Thyroid gland (tissue), 4 donors: ENCODE measurements around the gene MRGPRE. TPM values are rescaled to one million over a fixed set of nuclear protein-coding genes. Genes with fewer than 3 reads are reported as not detected.

Source experiments
- DNase-seq, 2 donors: peaks; one replicate each; pipeline ENCODE4 v3.0.0-alpha.2; 2019
- H3K27ac ChIP-seq, 3 donors: fragments of 200-600 bp; sonication (generic); 1 replicate in 2 of 3; 2 replicates in 1 of 3; pipeline ENCODE4 v1.5.1; 2016 to 2019; ENCODE audit warnings: mild to moderate bottlenecking in 1 of 3, moderate library complexity in 1 of 3
- H3K27me3 ChIP-seq: fragments of 200-600 bp; sonication (generic); one replicate; pipeline ENCODE4 v1.5.1; 2019
- H3K36me3 ChIP-seq, 2 donors: fragments of 200-600 bp; sonication (generic); one replicate each; pipeline ENCODE4 v1.5.1; 2016 to 2019
- H3K4me1 ChIP-seq, 2 donors: fragments of 200-600 bp; sonication (generic); one replicate each; pipeline ENCODE4 v1.5.1; 2017 to 2019
- H3K4me3 ChIP-seq, 3 donors: fragments of 200-600 bp; sonication (generic); replicated peaks in 1 of 3; 1 replicate in 2 of 3; 2 replicates in 1 of 3; pipeline ENCODE4 v1.5.1; 2016; ENCODE audit warnings: mild to moderate bottlenecking in 1 of 3
- H3K9me3 ChIP-seq: fragments of 200-600 bp; sonication (generic); one replicate; pipeline ENCODE4 v1.5.1; 2017
- POLR2A ChIP-seq, 2 donors: fragments of 450-650 bp; IDR thresholded peaks; one replicate each; pipeline ENCODE4 v1.6.1; 2017; ENCODE audit warnings: antibody characterized with exemption in 2 of 2, mild to moderate bottlenecking in 2 of 2, moderate library complexity in 1 of 2
- WGBS, 2 donors: methylation state at CpG; one replicate each; pipeline ENCODE4 v1.1.5; 2017; 5-methylcytosine and 5-hydroxymethylcytosine counted together
- intact Hi-C: fragments of 100-400 bp; cut with DNase I; formaldehyde crosslinking; loops from one replicate; pipeline ENCODE4 v1.15.1; 2023
- total RNA-seq, 4 donors: library from RNA; depleted of rRNA; stranded (reverse); fragments of >200 nt; gene quantifications; one replicate each; pipeline ENCODE4 v1.2.3, GENCODE V29; 2016
- TF ChIP-seq, protein P1 (sequence below), 6 experiments: fragments of 200-600 bp in 3 of 6; fragments of 450-650 bp in 3 of 6; sonication (generic) in 3 of 6; IDR thresholded peaks; one replicate each; pipeline ENCODE4 v1.5.1; 2016 to 2019; ENCODE audit warnings: antibody characterized with exemption in 6 of 6, mild to moderate bottlenecking in 2 of 6, inconsistent platforms in 1 of 6, moderate library complexity in 1 of 6

MRGPRE gene
- total RNA-seq, 4 donors from 2014 or later, result 0.39 TPM; not detected in 3

DNA sequence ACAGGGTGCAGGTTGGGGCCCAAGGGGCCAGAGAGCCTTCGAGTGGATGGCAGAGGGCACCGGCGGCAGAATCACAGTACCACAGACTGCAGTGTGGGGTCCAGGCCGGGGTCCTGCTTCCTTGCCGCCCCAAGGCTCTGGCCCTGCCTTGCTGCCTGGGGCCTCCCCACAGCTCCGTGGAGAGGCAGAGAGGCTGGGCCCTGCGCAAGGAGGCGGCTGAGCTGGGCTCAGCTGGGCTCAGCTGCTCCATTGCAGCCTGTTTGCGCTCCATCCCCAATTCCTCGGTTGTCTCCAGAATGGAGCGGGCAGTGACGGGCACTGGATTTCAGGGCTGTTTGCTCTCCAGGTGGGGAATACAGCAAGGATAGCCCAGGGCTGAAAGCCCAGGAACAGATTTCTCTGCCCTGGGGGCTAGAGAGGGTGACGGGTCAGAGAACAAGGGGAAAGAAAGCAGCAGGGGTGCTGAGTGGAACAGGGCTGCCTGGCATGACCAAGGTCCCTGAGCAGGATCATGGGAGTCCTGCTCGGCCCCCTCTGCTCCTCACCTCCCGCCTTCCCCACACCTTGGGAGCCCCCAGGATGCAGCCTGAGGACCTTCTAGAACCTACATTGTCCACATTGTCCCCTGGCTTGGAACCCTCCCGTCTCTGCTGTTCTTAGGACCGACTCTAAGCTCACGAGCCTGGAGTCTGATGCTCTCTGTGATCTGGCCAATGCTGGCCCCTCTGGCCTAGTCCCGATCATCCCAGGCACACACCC, 32.5 kb downstream of the MRGPRE start:
- intact Hi-C loops, result no loop called here

DNA sequence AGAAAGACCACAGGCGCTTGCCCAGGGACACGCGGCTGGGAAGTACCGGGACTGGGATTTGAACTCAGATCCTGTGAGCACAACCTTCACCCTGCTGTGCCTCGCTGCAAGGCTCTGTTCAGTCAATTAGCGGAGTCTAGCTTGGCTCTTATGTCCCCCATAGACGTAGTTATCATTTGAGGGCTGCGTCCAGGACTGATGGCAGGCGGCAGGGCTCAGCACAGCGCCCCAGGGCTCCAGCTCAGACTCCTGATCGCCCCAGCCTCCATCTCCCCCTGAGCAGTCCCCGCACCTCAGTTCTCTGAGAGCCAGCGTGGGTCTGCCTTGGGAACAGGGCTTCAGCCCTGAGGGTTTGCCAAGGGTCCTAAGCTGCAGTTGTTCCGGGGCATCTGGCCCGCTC, 33.4 kb downstream of the MRGPRE start:
- peaks cover 0 to 11% of the 10 kb centered on the region in 2 donors for H3K4me1 ChIP-seq
- no peak for DNase-seq
- intact Hi-C loops, result no loop called here
- no peaks in the 10 kb centered on the region for H3K27me3 ChIP-seq
- no peaks in the 10 kb centered on the region for H3K9me3 ChIP-seq
- no peak overlapping the region for H3K27ac ChIP-seq
- H3K4me3 ChIP-seq, result no peak overlapping the region
- WGBS, 2 donors, result 93 to 94% methylated on average over 3 to 9 of the region's 15 CpGs
- TF ChIP-seq POLR2A (IDR thresholded peaks at IDR 0.05), result no peak
- no peaks in the 10 kb centered on the region for H3K36me3 ChIP-seq

More for the DNA sequence above, 32.5 kb downstream of the MRGPRE start:
- no peak overlapping the region for H3K27ac ChIP-seq
- no peak for DNase-seq
- no peaks in the 10 kb centered on the region for H3K36me3 ChIP-seq
- TF ChIP-seq POLR2A (IDR thresholded peaks at IDR 0.05), result no peak
- TF ChIP-seq, protein P1, sequence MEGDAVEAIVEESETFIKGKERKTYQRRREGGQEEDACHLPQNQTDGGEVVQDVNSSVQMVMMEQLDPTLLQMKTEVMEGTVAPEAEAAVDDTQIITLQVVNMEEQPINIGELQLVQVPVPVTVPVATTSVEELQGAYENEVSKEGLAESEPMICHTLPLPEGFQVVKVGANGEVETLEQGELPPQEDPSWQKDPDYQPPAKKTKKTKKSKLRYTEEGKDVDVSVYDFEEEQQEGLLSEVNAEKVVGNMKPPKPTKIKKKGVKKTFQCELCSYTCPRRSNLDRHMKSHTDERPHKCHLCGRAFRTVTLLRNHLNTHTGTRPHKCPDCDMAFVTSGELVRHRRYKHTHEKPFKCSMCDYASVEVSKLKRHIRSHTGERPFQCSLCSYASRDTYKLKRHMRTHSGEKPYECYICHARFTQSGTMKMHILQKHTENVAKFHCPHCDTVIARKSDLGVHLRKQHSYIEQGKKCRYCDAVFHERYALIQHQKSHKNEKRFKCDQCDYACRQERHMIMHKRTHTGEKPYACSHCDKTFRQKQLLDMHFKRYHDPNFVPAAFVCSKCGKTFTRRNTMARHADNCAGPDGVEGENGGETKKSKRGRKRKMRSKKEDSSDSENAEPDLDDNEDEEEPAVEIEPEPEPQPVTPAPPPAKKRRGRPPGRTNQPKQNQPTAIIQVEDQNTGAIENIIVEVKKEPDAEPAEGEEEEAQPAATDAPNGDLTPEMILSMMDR (IDR thresholded peaks at IDR 0.05), result no peak
- no peaks in the 10 kb centered on the region for H3K27me3 ChIP-seq
- H3K4me3 ChIP-seq, result no peak overlapping the region
- whole genome bisulfite sequencing, 2 donors, result 72 to 83% methylated on average over 10 to 19 of the region's 19 CpGs
- H3K4me1 ChIP-seq, result peaks cover 0 to 16% of the 10 kb centered on the region in 2 donors
- no peaks in the 10 kb centered on the region for H3K9me3 ChIP-seq

DNA sequence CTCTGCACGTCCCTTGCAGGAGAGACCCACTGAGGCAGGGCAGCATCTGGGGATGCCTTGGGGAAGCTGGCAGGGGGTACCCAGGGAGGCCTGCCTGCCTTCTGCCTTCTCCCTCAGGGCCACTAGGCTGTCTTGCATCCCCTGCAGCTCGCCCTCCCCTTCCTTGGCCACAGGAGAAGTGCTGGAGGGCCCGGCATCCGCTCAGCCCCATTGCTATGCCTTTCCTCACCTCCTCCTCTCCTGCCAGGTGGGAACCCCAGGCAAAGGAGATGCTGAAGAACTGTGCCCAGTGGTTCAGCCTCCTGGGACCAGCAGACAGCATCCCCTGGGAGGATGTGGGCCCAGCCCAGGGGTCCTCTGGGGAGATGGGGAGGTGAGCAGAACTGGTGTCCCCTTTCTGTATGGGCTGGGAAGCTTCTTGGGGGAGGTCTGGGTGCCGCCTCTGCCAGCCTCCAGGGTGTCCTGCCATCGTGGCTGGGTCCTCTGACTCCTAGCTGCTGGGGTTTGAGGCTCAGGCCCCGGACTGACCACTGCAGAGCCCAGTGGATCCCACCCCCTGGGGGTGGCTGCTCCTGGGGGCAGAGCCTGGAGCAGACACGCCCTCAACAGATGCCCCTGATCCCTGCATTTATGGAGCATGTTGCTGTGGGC, 34.2 kb downstream of the MRGPRE start:
- Histone ChIP-seq H3K4me1 (peaks cover 0 to 3% of the 10 kb centered on the region in 2 donors), H3K4me3 (no peak overlapping the region), H3K36me3 (no peaks in the 10 kb centered on the region), H3K9me3 (no peaks in the 10 kb centered on the region), H3K27ac (no peak overlapping the region), H3K27me3 (no peaks in the 10 kb centered on the region)
- DNase-seq, result no peak
- intact Hi-C loops, result no loop called here
- TF ChIP-seq, protein P1 (IDR thresholded peaks at IDR 0.05), result no peak
- TF ChIP-seq POLR2A (IDR thresholded peaks at IDR 0.05), result no peak
- 76 to 83% methylated on average over 3 to 8 of the region's 8 CpGs for WGBS, 2 donors

DNA sequence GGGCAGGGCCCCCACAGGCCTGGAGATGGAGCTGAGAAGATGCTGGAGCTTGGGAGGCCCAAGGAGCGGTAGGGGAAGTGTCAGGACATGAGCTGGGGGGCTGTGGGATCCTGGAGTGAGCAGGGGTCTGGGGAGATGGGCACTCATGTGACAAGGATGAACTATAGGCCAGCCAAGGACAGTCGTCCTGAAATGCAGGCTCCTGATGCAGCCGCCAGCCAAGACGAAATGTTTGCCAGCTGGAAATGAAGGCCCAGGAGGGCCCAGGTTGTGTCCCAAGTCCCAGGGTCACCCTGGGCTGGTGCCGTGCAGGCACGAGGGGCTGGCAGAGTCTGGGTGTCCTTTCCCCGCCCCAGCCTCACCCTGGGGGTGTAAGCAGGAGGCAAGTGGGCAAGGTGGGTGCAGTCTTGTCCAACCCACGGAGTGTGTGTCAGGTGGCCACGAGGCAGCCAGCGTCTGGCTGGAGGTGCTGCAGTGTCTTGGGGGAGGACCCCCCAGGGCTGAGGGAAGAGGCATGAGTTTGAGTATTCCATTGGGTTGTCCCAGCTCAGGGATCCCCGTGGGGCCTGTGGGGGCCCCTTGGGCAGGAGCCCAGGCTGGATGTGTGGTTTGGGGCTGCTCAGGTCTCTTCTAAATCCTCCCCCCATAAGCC, 35.0 kb downstream of the MRGPRE start:
- Histone ChIP-seq H3K27me3 (no peaks in the 10 kb centered on the region), H3K4me3 (no peak overlapping the region), H3K9me3 (no peaks in the 10 kb centered on the region), H3K27ac (no peak overlapping the region), H3K4me1 (no peaks in the 10 kb centered on the region), H3K36me3 (no peaks in the 10 kb centered on the region)
- intact Hi-C loops, result no loop called here
- DNase-seq, result no peak
- 79 to 87% methylated on average over 3 to 10 of the region's 11 CpGs for WGBS, 2 donors
- TF ChIP-seq, protein P1 (IDR thresholded peaks at IDR 0.05), result no peak
- no peak for TF ChIP-seq POLR2A (IDR thresholded peaks at IDR 0.05)

DNA sequence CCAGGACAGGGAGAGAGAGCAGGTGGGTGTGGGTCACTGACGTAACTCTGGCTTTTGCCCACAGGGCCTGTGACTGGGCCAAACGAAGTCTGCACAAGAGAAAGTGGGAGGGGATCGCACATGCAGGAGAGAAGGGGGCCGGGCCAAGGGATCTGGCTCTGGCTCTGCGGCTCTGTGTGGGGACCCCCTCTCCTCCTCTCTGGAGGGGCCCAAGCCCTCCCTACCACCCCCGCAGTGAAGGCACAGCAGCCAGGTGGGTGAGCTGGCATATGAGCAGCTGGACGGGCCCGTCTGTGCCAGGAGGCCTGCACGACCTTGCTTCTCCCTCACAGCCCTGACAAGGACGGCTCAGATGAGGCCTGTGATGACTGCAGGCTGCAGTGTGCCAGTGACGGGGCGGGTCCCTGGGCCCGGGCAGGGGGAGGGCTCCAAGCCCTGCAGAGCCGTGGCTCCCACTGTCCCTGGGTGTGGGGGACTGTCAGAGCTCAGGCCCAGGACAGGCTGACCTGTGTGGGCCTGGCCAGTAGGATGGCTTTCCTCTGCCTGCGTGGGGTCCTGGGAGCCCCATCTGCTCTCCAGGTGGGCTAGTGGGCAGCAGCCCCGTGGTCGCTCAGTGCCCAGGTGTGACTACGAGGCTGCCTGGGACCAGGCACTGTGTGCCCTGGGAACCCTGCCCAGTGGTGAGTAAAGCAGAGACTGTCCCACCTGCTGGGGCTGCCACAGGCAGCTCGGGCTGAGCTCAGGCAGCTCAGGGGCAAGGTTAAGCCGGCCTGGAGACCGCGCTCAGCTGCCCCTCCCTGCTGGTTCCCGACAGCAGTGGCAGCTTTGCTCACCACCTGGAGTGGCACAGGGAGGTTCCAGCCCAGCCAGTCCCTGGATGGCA, 35.8 kb downstream of the MRGPRE start:
- H3K9me3 ChIP-seq, result no peaks in the 10 kb centered on the region
- H3K4me3 ChIP-seq, result no peak overlapping the region
- no peaks in the 10 kb centered on the region for H3K4me1 ChIP-seq
- no peak for DNase-seq
- TF ChIP-seq, protein P1 (IDR thresholded peaks at IDR 0.05), result no peak
- TF ChIP-seq POLR2A (IDR thresholded peaks at IDR 0.05), result no peak
- H3K27me3 ChIP-seq, result no peaks in the 10 kb centered on the region
- intact Hi-C loops, result no loop called here
- 88 to 91% methylated on average over 7 to 18 of the region's 23 CpGs for WGBS, 2 donors
- no peaks in the 10 kb centered on the region for H3K36me3 ChIP-seq
- H3K27ac ChIP-seq, result no peak overlapping the region
